IMR-90 (cell line): ENCODE data around the gene DCUN1D2. TPM values are rescaled to one million over a fixed set of nuclear protein-coding genes. Genes with fewer than 3 reads are reported as not detected.

ENCODE experiments used
- ATAC-seq: fragments of 200-7000 bp; cut with Tn5 transposase; 2 replicates; pipeline ENCODE4 v1.9.1; 2020; ENCODE audit warnings: low read depth, mild to moderate bottlenecking, moderate library complexity
- BruUV-seq: library from RNA; stranded (reverse); fragments of 400-500 nt; replicated peaks from 2 replicates; lab custom pipeline; 2021; lab: Mats Ljungman, UMichigan
- CTCF ChIA-PET: fragments of 300-600 bp; formaldehyde crosslinking; extraction: SDS; loops from one replicate; lab custom pipeline; 2021; ENCODE audit warnings: antibody characterized with exemption; lab: Yijun Ruan, JAX
- POLR2A ChIA-PET: fragments of 300-600 bp; sonication (Branson Sonifier 250); formaldehyde crosslinking; loops from one replicate; lab custom pipeline; 2022; ENCODE audit warnings: antibody characterized with exemption; ENCODE audit not compliant: unreplicated experiment; lab: Charles Lee
- DNase-seq: peaks from one replicate; pipeline ENCODE4 v3.0.0; 2013
- H2AFZ ChIP-seq: replicated peaks from 2 replicates; pipeline ENCODE3; 2013; ENCODE audit warnings: low read length, mild to moderate bottlenecking; ENCODE audit not compliant: poor library complexity
- H2AK5ac ChIP-seq: 2 replicates; pipeline ENCODE4 v1.6.1; 2013; ENCODE audit warnings: low read depth, low read length, inconsistent platforms
- H2AK9ac ChIP-seq: replicated peaks from 2 replicates; pipeline ENCODE3; 2013; ENCODE audit warnings: mild to moderate bottlenecking, low read depth, low read length, moderate library complexity; ENCODE audit not compliant: poor library complexity
- H2BK120ac ChIP-seq: 2 replicates; pipeline ENCODE4 v1.6.1; 2013; ENCODE audit warnings: low read depth, low read length, inconsistent platforms
- H2BK15ac ChIP-seq: 3 replicates; pipeline ENCODE4 v1.6.1; 2013; ENCODE audit warnings: low read depth, low read length, inconsistent platforms
- H2BK20ac ChIP-seq: 2 replicates; pipeline ENCODE4 v1.6.1; 2013; ENCODE audit warnings: low read depth, mild to moderate bottlenecking, inconsistent platforms, low read length, moderate library complexity
- H2BK5ac ChIP-seq: 2 replicates; pipeline ENCODE4 v1.6.1; 2013; ENCODE audit warnings: mild to moderate bottlenecking, low read depth, low read length, inconsistent platforms; ENCODE audit not compliant: poor library complexity, severe bottlenecking
- H3K14ac ChIP-seq: replicated peaks from 2 replicates; pipeline ENCODE4 v1.6.1; 2013; ENCODE audit warnings: low read depth, low read length, inconsistent platforms
- H3K18ac ChIP-seq: 2 replicates; pipeline ENCODE4 v1.6.1; 2013; ENCODE audit warnings: low read depth, low read length, control low read depth
- H3K23ac ChIP-seq: 2 replicates; pipeline ENCODE4 v1.6.1; 2013; ENCODE audit warnings: low read depth, low read length, inconsistent platforms
- H3K27ac ChIP-seq: 2 replicates; pipeline ENCODE4 v1.5.1; 2013; ENCODE audit warnings: mild to moderate bottlenecking, control low read depth, low read length; ENCODE audit not compliant: insufficient read depth
- H3K27me3 ChIP-seq: 2 replicates; pipeline ENCODE4 v1.6.1; 2013; ENCODE audit warnings: low read length; ENCODE audit not compliant: control insufficient read depth, insufficient read depth
- H3K36me3 ChIP-seq: 2 replicates; pipeline ENCODE4 v1.6.1; 2013; ENCODE audit warnings: low read length, mixed read lengths; ENCODE audit not compliant: control insufficient read depth, insufficient read depth
- H3K4ac ChIP-seq: 2 replicates; pipeline ENCODE4 v1.6.1; 2013; ENCODE audit warnings: low read depth, low read length, inconsistent platforms
- H3K4me1 ChIP-seq: 2 replicates; pipeline ENCODE4 v1.6.1; 2013; ENCODE audit warnings: low read length, mixed read lengths; ENCODE audit not compliant: control insufficient read depth, insufficient read depth
- H3K4me2 ChIP-seq: 2 replicates; pipeline ENCODE4 v1.6.1; 2013; ENCODE audit warnings: low read depth, mild to moderate bottlenecking, control low read depth, low read length, moderate library complexity
- H3K4me3 ChIP-seq: 2 replicates; pipeline ENCODE4 v1.5.1; 2013; ENCODE audit warnings: low read depth, mild to moderate bottlenecking, control low read depth, low read length, moderate library complexity; ENCODE audit not compliant: insufficient read depth
- H3K56ac ChIP-seq: 2 replicates; pipeline ENCODE4 v1.6.1; 2013; ENCODE audit warnings: low read length, inconsistent platforms; ENCODE audit not compliant: insufficient read depth; ENCODE audit errors: extremely low read depth
- H3K79me1 ChIP-seq, 2 experiments: 2 replicates each; pipeline ENCODE4 v1.6.1; 2013; ENCODE audit warnings: low read length in 2 of 2, inconsistent platforms in 1 of 2, low read depth in 1 of 2
- H3K9ac ChIP-seq: 2 replicates; pipeline ENCODE4 v1.6.1; 2013; ENCODE audit warnings: low read depth, low read length, control low read depth
- H3K9me1 ChIP-seq: 2 replicates; pipeline ENCODE4 v1.6.1; 2013; ENCODE audit warnings: low read length, inconsistent platforms; ENCODE audit not compliant: insufficient read depth
- H3K9me3 ChIP-seq: 2 replicates; pipeline ENCODE4 v1.6.1; 2013; ENCODE audit warnings: low read length; ENCODE audit not compliant: control insufficient read depth, insufficient read depth
- H4K20me1 ChIP-seq: 2 replicates; pipeline ENCODE4 v1.6.1; 2013; ENCODE audit warnings: low read length, inconsistent platforms; ENCODE audit not compliant: insufficient read depth
- H4K5ac ChIP-seq: 2 replicates; pipeline ENCODE4 v1.6.1; 2013; ENCODE audit warnings: mild to moderate bottlenecking, low read depth, low read length, control low read depth
- H4K8ac ChIP-seq, 2 experiments: 2 replicates each; pipeline ENCODE4 v1.6.1; 2013; ENCODE audit warnings: low read depth in 2 of 2, low read length in 2 of 2, control low read depth in 1 of 2, inconsistent platforms in 1 of 2
- H4K91ac ChIP-seq: 2 replicates; pipeline ENCODE4 v1.6.1; 2013; ENCODE audit warnings: low read depth, low read length, inconsistent platforms; ENCODE audit not compliant: insufficient read depth
- MAFK ChIP-seq: IDR thresholded peaks from 2 replicates; pipeline ENCODE4 v1.6.1; 2012; ENCODE audit warnings: low read depth, low read length, improper control_type of control experiment
- MAZ ChIP-seq: IDR thresholded peaks from 2 replicates; pipeline ENCODE4 v1.6.1; 2012; ENCODE audit warnings: low read depth, mild to moderate bottlenecking, low read length, improper control_type of control experiment, moderate library complexity, borderline replicate concordance
- MXI1 ChIP-seq: IDR thresholded peaks from 2 replicates; pipeline ENCODE4 v1.6.1; 2012; ENCODE audit warnings: low read depth, mild to moderate bottlenecking, low read length, moderate library complexity, borderline replicate concordance
- POLR2A ChIP-seq: IDR thresholded peaks from 2 replicates; pipeline ENCODE4 v1.6.1; 2012; ENCODE audit warnings: mild to moderate bottlenecking, low read depth, low read length
- RCOR1 ChIP-seq: IDR thresholded peaks from 2 replicates; pipeline ENCODE4 v1.6.1; 2012; ENCODE audit warnings: mild to moderate bottlenecking, low read length, improper control_type of control experiment; ENCODE audit not compliant: insufficient replicate concordance
- RFX5 ChIP-seq: IDR thresholded peaks from 2 replicates; pipeline ENCODE4 v1.8.0; 2012; ENCODE audit warnings: low read depth, mild to moderate bottlenecking, low read length, moderate library complexity
- SMC3 ChIP-seq: fragments of 150-350 bp; IDR thresholded peaks from 2 replicates; pipeline ENCODE4 v1.6.1; 2016; ENCODE audit warnings: low read depth, mild to moderate bottlenecking, antibody characterized with exemption, low read length, moderate library complexity
- WGBS, 2 experiments: methylation state at CpG; one replicate each; pipeline versions ENCODE4 v1.1.5 to v1.1.7; 2013; ENCODE audit warnings: missing lambda C conversion rate in 2 of 2; ENCODE audit not compliant: insufficient read length in 1 of 2; ENCODE audit errors: extremely low coverage in 2 of 2; 5-methylcytosine and 5-hydroxymethylcytosine counted together
- dilution Hi-C: fragments of 300-500 bp; cut with HindIII; formaldehyde crosslinking; loops from one replicate; pipeline ENCODE4 v1.14.3; 2018; ENCODE audit warnings: low sequenced_read_pairs; ENCODE audit not compliant: unreplicated experiment
- in situ Hi-C: fragments of 300-500 bp; cut with MboI; formaldehyde crosslinking; loops from 3 replicates; pipeline ENCODE4 v1.14.3; 2019; ENCODE audit warnings: low sequenced_read_pairs, inconsistent platforms, mixed read lengths
- intact Hi-C: fragments of 100-400 bp; cut with micrococcal nuclease; formaldehyde crosslinking; loops from 2 replicates; pipeline ENCODE4 v1.10.0; 2022
- polyA plus RNA-seq, 3 experiments: library from polyadenylated mRNA; depleted of rRNA; stranded (reverse); fragments of >200 nt; gene quantifications; 2 replicates each; pipeline ENCODE4 v1.2.3, GENCODE V29; 2012; ENCODE audit warnings: low replicate concordance in 1 of 3
- total RNA-seq: library from RNA; depleted of rRNA; stranded (reverse); fragments of >200 nt; gene quantifications from 2 replicates; pipeline ENCODE4 v1.2.3, GENCODE V29; 2012
- TF ChIP-seq, protein P1 (sequence below): fragments of 150-350 bp; IDR thresholded peaks from 2 replicates; pipeline ENCODE4 v1.6.1; 2016; ENCODE audit warnings: low read depth, mild to moderate bottlenecking, low read length, moderate library complexity, borderline replicate concordance
- TF ChIP-seq, protein P2 (sequence below): conservative IDR thresholded peaks from 2 replicates; pipeline ENCODE4 v1.5.1; 2012; ENCODE audit warnings: mild to moderate bottlenecking, low read depth, low read length, improper control_type of control experiment

The DCUN1D2 gene
- total and polyA plus RNA-seq, 2 of the 4 experiments (the other 2 are of a cell fraction) = 8.1 to 11.5 TPM

DNA sequence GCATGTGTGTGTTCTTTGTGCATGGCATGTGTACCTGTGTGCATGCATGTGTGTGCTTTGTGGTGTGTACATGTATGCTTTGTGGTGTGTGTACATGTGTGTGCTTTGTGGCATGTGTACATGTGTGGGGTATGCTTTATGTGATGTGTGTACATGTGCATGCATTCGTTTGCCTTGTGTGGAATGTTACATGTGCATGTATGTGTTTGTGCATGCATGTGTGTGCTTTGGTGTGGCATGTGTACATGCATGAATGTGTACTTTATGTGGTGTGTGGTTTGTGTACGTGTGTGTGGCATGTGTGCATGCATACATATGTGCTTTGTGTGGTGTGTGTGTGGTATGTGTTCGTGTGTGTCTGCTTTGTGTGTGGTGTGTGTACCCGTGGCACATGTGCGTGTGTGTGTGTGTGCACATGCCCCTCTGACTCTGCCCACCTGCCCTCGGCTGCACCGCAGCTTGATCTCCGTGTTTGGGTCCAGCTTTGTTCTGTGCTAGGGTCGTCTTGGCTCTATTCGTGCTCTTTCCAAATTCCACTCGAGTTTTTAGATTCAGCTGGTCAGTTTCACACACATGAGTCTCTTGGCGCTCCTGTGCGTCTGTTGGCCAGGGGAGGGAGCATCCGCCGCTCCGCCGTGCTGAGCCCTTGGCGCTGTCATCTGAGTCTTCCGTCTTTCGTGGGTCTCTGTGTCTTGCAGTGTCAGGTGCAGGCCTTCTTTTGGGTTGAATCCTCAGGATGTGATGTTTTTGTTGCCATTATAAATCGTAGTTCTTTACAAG lies 47.6 kb upstream of the DCUN1D2 start:
- CTCF ChIA-PET = no interaction called here
- no peak overlapping the region for H3K4ac ChIP-seq
- H3K27me3 ChIP-seq = no peaks in the 10 kb centered on the region
- ATAC-seq (no peak), DNase-seq (no peak)
- peaks cover 25 to 51% of the 10 kb centered on the region in 2 experiments for H3K79me1 ChIP-seq
- H3K18ac ChIP-seq = no peak overlapping the region
- no peak overlapping the region for H4K5ac ChIP-seq
- H3K14ac ChIP-seq = no peak overlapping the region
- H2BK20ac ChIP-seq = no peak overlapping the region
- H3K9me1 ChIP-seq = peaks cover 8% of the 10 kb centered on the region
- H3K27ac ChIP-seq = no peak overlapping the region
- H3K4me3 ChIP-seq = no peak overlapping the region
- no peak overlapping the region for H2BK15ac ChIP-seq
- TF ChIP-seq MXI1 = no peak
- TF ChIP-seq, protein P1, sequence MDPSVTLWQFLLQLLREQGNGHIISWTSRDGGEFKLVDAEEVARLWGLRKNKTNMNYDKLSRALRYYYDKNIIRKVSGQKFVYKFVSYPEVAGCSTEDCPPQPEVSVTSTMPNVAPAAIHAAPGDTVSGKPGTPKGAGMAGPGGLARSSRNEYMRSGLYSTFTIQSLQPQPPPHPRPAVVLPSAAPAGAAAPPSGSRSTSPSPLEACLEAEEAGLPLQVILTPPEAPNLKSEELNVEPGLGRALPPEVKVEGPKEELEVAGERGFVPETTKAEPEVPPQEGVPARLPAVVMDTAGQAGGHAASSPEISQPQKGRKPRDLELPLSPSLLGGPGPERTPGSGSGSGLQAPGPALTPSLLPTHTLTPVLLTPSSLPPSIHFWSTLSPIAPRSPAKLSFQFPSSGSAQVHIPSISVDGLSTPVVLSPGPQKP = no peak
- TF ChIP-seq POLR2A = no peak
- TF ChIP-seq, protein P2, sequence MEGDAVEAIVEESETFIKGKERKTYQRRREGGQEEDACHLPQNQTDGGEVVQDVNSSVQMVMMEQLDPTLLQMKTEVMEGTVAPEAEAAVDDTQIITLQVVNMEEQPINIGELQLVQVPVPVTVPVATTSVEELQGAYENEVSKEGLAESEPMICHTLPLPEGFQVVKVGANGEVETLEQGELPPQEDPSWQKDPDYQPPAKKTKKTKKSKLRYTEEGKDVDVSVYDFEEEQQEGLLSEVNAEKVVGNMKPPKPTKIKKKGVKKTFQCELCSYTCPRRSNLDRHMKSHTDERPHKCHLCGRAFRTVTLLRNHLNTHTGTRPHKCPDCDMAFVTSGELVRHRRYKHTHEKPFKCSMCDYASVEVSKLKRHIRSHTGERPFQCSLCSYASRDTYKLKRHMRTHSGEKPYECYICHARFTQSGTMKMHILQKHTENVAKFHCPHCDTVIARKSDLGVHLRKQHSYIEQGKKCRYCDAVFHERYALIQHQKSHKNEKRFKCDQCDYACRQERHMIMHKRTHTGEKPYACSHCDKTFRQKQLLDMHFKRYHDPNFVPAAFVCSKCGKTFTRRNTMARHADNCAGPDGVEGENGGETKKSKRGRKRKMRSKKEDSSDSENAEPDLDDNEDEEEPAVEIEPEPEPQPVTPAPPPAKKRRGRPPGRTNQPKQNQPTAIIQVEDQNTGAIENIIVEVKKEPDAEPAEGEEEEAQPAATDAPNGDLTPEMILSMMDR = no peak
- TF ChIP-seq RCOR1 = no peak
- no peak for TF ChIP-seq SMC3
- no peak for TF ChIP-seq RFX5
- TF ChIP-seq MAZ = no peak
- TF ChIP-seq MAFK = no peak
- H3K9me3 ChIP-seq = peaks cover 7% of the 10 kb centered on the region; the same call in 1 of the 2 replicates
- no peak overlapping the region for H4K91ac ChIP-seq
- peaks cover 19% of the 10 kb centered on the region for H4K20me1 ChIP-seq
- dilution Hi-C loops = no loop called here
- no peak overlapping the region for H2BK120ac ChIP-seq
- H3K4me1 ChIP-seq = peaks cover 1% of the 10 kb centered on the region; the same call in 1 of the 2 replicates
- in situ Hi-C loops = no loop called here
- intact Hi-C loops = no loop called here
- H3K36me3 ChIP-seq = peaks cover 55% of the 10 kb centered on the region
- H4K8ac ChIP-seq = no peak overlapping the region
- POLR2A ChIA-PET = no interaction called here
- no peak overlapping the region for H3K4me2 ChIP-seq
- no peak overlapping the region for H2AK5ac ChIP-seq
- no peak overlapping the region for H3K9ac ChIP-seq
- no peak overlapping the region for H3K23ac ChIP-seq
- H2AFZ ChIP-seq = no peak overlapping the region
- H2AK9ac ChIP-seq = no peak overlapping the region
- WGBS, 2 experiments = 93% methylated on average over 16 of the region's 21 CpGs; no CpG with 5 or more reads in 1 of the 2 experiments
- H3K56ac ChIP-seq = no peak overlapping the region
- no TSS peak for BruUV-seq
- no peak overlapping the region for H2BK5ac ChIP-seq
